Kidney (tissue), 22 donors: ENCODE results near the gene CFAP298. TPM values are rescaled to one million over a fixed set of nuclear protein-coding genes. Genes with fewer than 3 reads are reported as not detected.
"Not testable (repeated sequence)": the region's sequence is repeated elsewhere in the genome, so short reads cannot be mapped to it uniquely, and the experiment has no call there.

Experiments used
- DNase-seq, 5 donors: peaks; one replicate each; pipeline ENCODE4 v3.0.0-alpha.2; 2013 to 2020
- FAIRE-seq: peaks from 2 replicates; lab custom pipeline; 2012; peaks lifted over from hg19 to GRCh38; lab: Jason Lieb, UNC
- H3K27ac ChIP-seq, 2 donors: one replicate each; pipeline ENCODE4 v1.7.0; 2013; ENCODE audit warnings: low read depth in 2 of 2, low read length in 2 of 2, inconsistent platforms in 1 of 2
- H3K27me3 ChIP-seq: one replicate; pipeline ENCODE4 v1.7.1; 2013; ENCODE audit warnings: low read length, inconsistent platforms; ENCODE audit not compliant: control insufficient read depth, insufficient read depth
- H3K36me3 ChIP-seq, 3 donors: one replicate each; pipeline versions ENCODE4 v1.7.0 to v1.7.1; 2013; ENCODE audit warnings: low read length in 3 of 3, control low read depth in 1 of 3, inconsistent platforms in 1 of 3; ENCODE audit not compliant: insufficient read depth in 3 of 3, control insufficient read depth in 2 of 3
- H3K4me1 ChIP-seq, 3 donors: one replicate each; pipeline versions ENCODE4 v1.7.0 to v1.7.1; 2013; ENCODE audit warnings: low read length in 3 of 3, inconsistent platforms in 1 of 3, low read depth in 1 of 3; ENCODE audit not compliant: control insufficient read depth in 2 of 3, insufficient read depth in 2 of 3
- H3K4me3 ChIP-seq, 3 donors: one replicate each; pipeline versions ENCODE4 v1.7.0 to v1.8.1; 2013; ENCODE audit warnings: low read length in 3 of 3, control low read depth in 1 of 3, inconsistent platforms in 1 of 3
- H3K9ac ChIP-seq, 3 donors: one replicate each; pipeline versions ENCODE4 v1.7.0 to v1.7.1; 2013; ENCODE audit warnings: low read length in 3 of 3, control low read depth in 1 of 3, inconsistent platforms in 1 of 3
- H3K9me3 ChIP-seq, 3 donors: one replicate each; pipeline versions ENCODE4 v1.7.0 to v1.7.1; 2013; ENCODE audit warnings: low read length in 3 of 3, control low read depth in 1 of 3, inconsistent platforms in 1 of 3; ENCODE audit not compliant: control insufficient read depth in 2 of 3, insufficient read depth in 1 of 3
- intact Hi-C: fragments of 100-400 bp; cut with DNase I; formaldehyde crosslinking; loops from one replicate; pipeline ENCODE4 v1.11.1; 2022
- long read RNA-seq, 10 donors: library from polyadenylated mRNA in 1 of 10; unstranded in 1 of 10; transcript quantifications; one replicate each; pipeline ENCODE4 v2.0.0 and lab custom pipeline, GENCODE V29; 2021 to 2026
- polyA plus RNA-seq: library from polyadenylated mRNA; stranded (reverse); fragments of 350-450 nt; fragmentation: Illumina TruSeq; extraction: RNeasy Lipid Tissue Mini Kit (QIAGEN cat#74804); gene quantifications from one replicate; pipeline ENCODE4 v1.2.3, GENCODE V29; 2014; ENCODE audit warnings: low read depth, low replicate concordance; ENCODE audit not compliant: insufficient read depth
- total RNA-seq: library from RNA; stranded (reverse); fragmentation: NEBNext Ultra II Directional; extraction: Animal tissue kit (Norgen Biotek cat#: 25700); gene quantifications from one replicate; pipeline ENCODE4 v1.2.1, GENCODE V29; 2021
- TF ChIP-seq, protein P1 (sequence below): IDR thresholded peaks from 3 replicates; pipeline ENCODE4 v1.5.1; 2012; ENCODE audit warnings: mild to moderate bottlenecking, moderate library complexity, borderline replicate concordance; ENCODE audit not compliant: insufficient read depth; ENCODE audit errors: extremely low read depth
- donor health status: control.
- donor health status: control.
- donor health status: control.
- donor health status: control.
- donor health status: control.
- donor health status: DM: yes; HTN: yes; CAD: no.
- donor health status: Normal renal cell carcinoma (clear cell type).

The CFAP298 gene, protein sequence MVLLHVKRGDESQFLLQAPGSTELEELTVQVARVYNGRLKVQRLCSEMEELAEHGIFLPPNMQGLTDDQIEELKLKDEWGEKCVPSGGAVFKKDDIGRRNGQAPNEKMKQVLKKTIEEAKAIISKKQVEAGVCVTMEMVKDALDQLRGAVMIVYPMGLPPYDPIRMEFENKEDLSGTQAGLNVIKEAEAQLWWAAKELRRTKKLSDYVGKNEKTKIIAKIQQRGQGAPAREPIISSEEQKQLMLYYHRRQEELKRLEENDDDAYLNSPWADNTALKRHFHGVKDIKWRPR
- 46.9 TPM for total RNA-seq
- 43.8 TPM for polyA plus RNA-seq
- long read RNA-seq, donor 1, transcript CFAP298-201 (7 exons, 1,692 nt), result major isoform, 14 of 21 reads
- long read RNA-seq, donor 1, partial matches to known transcripts, result 5 of 21 reads
- long read RNA-seq, donor 1, other reads (novel, unspliced or antisense), result 0 of 21 reads
- long read RNA-seq, donor 2, transcript CFAP298-201 (7 exons, 1,692 nt), result major isoform, 16 of 25 reads
- long read RNA-seq, donor 2, partial matches to known transcripts, result 5 of 25 reads
- long read RNA-seq, donor 2, other reads (novel, unspliced or antisense), result 0 of 25 reads
- long read RNA-seq, donor 3, transcript CFAP298-203 (5 exons, 2,503 nt), result minor isoform, 11 of 46 reads
- long read RNA-seq, donor 3, transcript CFAP298-201 (7 exons, 1,692 nt), result major isoform, 20 of 46 reads
- long read RNA-seq, donor 3, partial matches to known transcripts, result 15 of 46 reads
- long read RNA-seq, donor 3, other reads (novel, unspliced or antisense), result 0 of 46 reads
- long read RNA-seq, donor 4, transcript CFAP298-201 (7 exons, 1,692 nt), result major isoform, 27 of 36 reads
- long read RNA-seq, donor 4, transcript CFAP298-203 (5 exons, 2,503 nt), result minor isoform, 7 of 36 reads
- long read RNA-seq, donor 4, partial matches to known transcripts, result 0 of 36 reads
- long read RNA-seq, donor 4, other reads (novel, unspliced or antisense), result 0 of 36 reads
- long read RNA-seq, donor 5, partial matches to known transcripts, result 0 of 2 reads
- long read RNA-seq, donor 5, other reads (novel, unspliced or antisense), result 0 of 2 reads
- long read RNA-seq, donor 6, transcript CFAP298-201 (7 exons, 1,692 nt), result major isoform, 11 of 20 reads
- long read RNA-seq, donor 6, partial matches to known transcripts, result 6 of 20 reads
- long read RNA-seq, donor 6, other reads (novel, unspliced or antisense), result 0 of 20 reads
- long read RNA-seq, donor 7, transcript CFAP298-201 (7 exons, 1,692 nt), result major isoform, 35 of 50 reads
- long read RNA-seq, donor 7, partial matches to known transcripts, result 2 of 50 reads
- long read RNA-seq, donor 7, other reads (novel, unspliced or antisense), result 9 of 50 reads
- long read RNA-seq, donor 8, transcript CFAP298-201 (7 exons, 1,692 nt), result major isoform, 8 of 19 reads
- long read RNA-seq, donor 8, transcript CFAP298-203 (5 exons, 2,503 nt), result minor isoform, 6 of 19 reads
- long read RNA-seq, donor 8, partial matches to known transcripts, result 5 of 19 reads
- long read RNA-seq, donor 8, other reads (novel, unspliced or antisense), result 0 of 19 reads
- long read RNA-seq, donor 9, transcript CFAP298-201 (7 exons, 1,692 nt), result major isoform, 7 of 9 reads
- long read RNA-seq, donor 9, partial matches to known transcripts, result 0 of 9 reads
- long read RNA-seq, donor 9, other reads (novel, unspliced or antisense), result 0 of 9 reads
- long read RNA-seq, donor 10, transcript CFAP298-201 (7 exons, 1,692 nt), result major isoform, 17 of 50 reads
- long read RNA-seq, donor 10, transcript CFAP298-203 (5 exons, 2,503 nt), result minor isoform, 6 of 50 reads
- long read RNA-seq, donor 10, partial matches to known transcripts, result 27 of 50 reads
- long read RNA-seq, donor 10, other reads (novel, unspliced or antisense), result 0 of 50 reads

DNA sequence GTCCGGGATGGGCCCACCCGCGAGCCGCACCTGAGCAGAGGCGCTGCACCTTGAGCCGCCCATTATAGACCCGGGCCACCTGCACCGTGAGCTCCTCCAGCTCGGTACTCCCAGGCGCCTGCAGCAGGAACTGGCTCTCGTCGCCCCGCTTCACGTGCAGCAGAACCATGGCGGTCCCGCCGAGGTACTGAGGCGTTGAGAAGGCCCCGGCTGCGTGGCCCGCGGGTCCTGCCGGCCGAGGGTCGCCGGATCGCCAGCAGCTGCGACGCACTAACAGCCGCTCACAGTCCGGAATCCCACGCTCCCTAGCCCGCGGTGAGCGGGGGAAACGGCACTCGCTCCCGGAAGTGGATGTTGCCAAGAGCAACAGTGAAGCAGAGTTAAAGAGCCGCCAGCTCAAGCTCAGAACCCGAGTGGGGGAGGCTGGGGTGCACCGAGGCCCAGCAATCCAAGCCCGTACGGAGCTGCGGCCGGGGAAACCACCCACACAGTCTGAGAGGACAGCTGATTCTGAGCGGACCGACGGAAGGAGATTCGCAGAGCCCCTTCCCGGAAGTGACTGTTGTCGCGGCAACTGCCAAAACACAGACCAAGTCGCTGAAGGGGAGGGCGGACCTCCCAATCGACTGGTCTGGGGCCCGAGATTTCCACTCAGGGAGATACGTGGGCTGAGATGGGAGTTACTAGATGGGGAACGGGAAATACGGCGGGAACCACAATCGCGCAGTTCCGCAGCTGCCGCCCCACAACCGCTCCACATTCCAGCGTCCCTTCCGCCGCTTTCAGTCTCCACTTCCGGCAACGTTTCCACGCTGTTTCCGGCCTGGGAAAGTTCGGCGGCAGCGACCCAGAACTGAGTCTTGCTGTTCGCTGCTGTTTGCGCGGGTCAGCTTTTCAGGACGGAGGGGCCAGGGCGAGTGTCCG, at the start of gene CFAP298:
TSS of gene CFAP298 (minus strand) at position 303 of the 924 bp plus-strand sequence. CDS start at position 169, 134 bp downstream.
- intact Hi-C loops, result no loop called here
- peak within 1 kb of the TSS; percentile 96 for H3K27ac ChIP-seq
- FAIRE-seq (no peak), DNase-seq (peak; percentile 94 to 97 (median 96))
- peak within 1 kb of the TSS; percentile 68 to 92 (median 75) for H3K9ac ChIP-seq
- TF ChIP-seq, protein P1, sequence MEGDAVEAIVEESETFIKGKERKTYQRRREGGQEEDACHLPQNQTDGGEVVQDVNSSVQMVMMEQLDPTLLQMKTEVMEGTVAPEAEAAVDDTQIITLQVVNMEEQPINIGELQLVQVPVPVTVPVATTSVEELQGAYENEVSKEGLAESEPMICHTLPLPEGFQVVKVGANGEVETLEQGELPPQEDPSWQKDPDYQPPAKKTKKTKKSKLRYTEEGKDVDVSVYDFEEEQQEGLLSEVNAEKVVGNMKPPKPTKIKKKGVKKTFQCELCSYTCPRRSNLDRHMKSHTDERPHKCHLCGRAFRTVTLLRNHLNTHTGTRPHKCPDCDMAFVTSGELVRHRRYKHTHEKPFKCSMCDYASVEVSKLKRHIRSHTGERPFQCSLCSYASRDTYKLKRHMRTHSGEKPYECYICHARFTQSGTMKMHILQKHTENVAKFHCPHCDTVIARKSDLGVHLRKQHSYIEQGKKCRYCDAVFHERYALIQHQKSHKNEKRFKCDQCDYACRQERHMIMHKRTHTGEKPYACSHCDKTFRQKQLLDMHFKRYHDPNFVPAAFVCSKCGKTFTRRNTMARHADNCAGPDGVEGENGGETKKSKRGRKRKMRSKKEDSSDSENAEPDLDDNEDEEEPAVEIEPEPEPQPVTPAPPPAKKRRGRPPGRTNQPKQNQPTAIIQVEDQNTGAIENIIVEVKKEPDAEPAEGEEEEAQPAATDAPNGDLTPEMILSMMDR, result peak; percentile 1
- peaks cover 0 to 2% (median 0%) of the 10 kb centered on the region in 3 donors for H3K4me1 ChIP-seq
- H3K27me3 ChIP-seq, result no peaks in the 10 kb centered on the region
- H3K9me3 ChIP-seq, result no peaks in the 10 kb centered on the region
- peak within 1 kb of the TSS; percentile 95 to 98 (median 95) for H3K4me3 ChIP-seq
- peaks cover 0 to 9% (median 9%) of the 10 kb centered on the region in 3 donors for H3K36me3 ChIP-seq

DNA sequence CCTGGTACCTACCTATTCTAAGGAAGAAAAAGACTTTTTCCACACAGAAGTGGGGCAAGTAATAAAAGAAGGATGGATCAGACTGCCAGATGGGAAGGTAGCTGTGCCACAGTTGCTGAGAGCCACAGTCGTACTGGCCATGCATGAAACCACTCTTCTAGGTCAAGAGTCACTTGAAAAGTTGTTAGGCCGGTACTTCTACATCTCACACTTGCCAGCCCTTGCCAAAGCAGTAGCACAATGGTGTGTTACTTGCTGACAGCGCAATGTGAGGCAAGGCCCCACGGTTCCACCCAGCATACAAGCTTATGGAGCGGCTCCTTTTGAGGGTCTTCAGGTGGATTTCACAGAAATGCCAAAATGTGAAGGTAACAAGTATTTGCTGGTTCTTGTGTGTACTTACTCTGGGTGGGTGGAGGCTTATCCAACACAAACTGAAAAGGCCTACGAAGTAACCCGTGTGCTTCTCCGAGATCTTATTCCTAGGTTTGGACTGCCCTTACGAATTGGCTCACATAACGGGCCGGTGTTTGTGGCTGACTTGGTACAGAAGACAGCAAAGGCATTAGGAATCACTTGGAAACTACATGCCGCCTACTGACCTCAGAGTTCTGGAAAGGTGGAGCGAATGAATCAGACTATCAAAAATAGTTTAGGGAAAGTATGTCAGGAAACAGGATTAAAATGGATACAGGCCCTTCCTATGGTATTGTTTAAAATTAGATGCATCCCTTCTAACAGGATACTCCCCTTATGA, 49.0 kb upstream of the CFAP298 start:
- intact Hi-C loops, H3K9ac ChIP-seq, H3K4me3 ChIP-seq, FAIRE-seq, H3K27me3 ChIP-seq, H3K9me3 ChIP-seq, H3K27ac ChIP-seq, H3K4me1 ChIP-seq: not testable (repeated sequence)
- H3K36me3 ChIP-seq, result peaks cover 8 to 26% (median 21%) of the 10 kb centered on the region in 3 donors
- peak in 1 of 5 donors; percentile 5 for DNase-seq
